HG03571 (cell line): ENCODE results near the gene CAMTA1.

ENCODE experiments used
- ATAC-seq: cut with Tn5 transposase; IDR thresholded peaks from one replicate; pipeline ENCODE4 v1.9.1; 2021; ENCODE audit not compliant: unreplicated experiment

Gene CAMTA1

GRCh38 chr1:7555391-7556185 is 770.3 kb downstream of the CAMTA1 start:
- ATAC-seq: no peak

- ATAC-seq: no peak
Measured at GRCh38 chr1:7557301-7557891, 772.1 kb downstream of the CAMTA1 start.

- ATAC-seq: no peak
Measured at GRCh38 chr1:7558041-7558461, 772.8 kb downstream of the CAMTA1 start.

- ATAC-seq: no peak
Measured at GRCh38 chr1:7558481-7558880, 773.2 kb downstream of the CAMTA1 start.

GRCh38 chr1:7558921-7559869 is 773.9 kb downstream of the CAMTA1 start:
- ATAC-seq: no peak

GRCh38 chr1:7560128-7560527 is 774.9 kb downstream of the CAMTA1 start:
- ATAC-seq: no peak

GRCh38 chr1:7560601-7561181 is 775.4 kb downstream of the CAMTA1 start:
- no peak for ATAC-seq

- no peak for ATAC-seq
Measured at GRCh38 chr1:7561331-7561921, 776.2 kb downstream of the CAMTA1 start.

- no peak for ATAC-seq
Measured at GRCh38 chr1:7561936-7562728, 776.9 kb downstream of the CAMTA1 start.

GRCh38 chr1:7562729-7563605 is 777.7 kb downstream of the CAMTA1 start:
- ATAC-seq: no peak

- ATAC-seq: no peak
Measured at GRCh38 chr1:7564137-7564536, 778.9 kb downstream of the CAMTA1 start.

GRCh38 chr1:7565099-7565750 is 780.0 kb downstream of the CAMTA1 start:
- ATAC-seq: no peak

- no peak for ATAC-seq
Measured at GRCh38 chr1:7566417-7567375, 781.4 kb downstream of the CAMTA1 start.

GRCh38 chr1:7567376-7567775 is 782.1 kb downstream of the CAMTA1 start:
- no peak for ATAC-seq

- no peak for ATAC-seq
Measured at GRCh38 chr1:7568053-7568452, 782.8 kb downstream of the CAMTA1 start.

GRCh38 chr1:7568901-7569524 is 783.8 kb downstream of the CAMTA1 start:
- no peak for ATAC-seq

- no peak for ATAC-seq
Measured at GRCh38 chr1:7570311-7570710, 785.1 kb downstream of the CAMTA1 start.
